ENCODE measurements around the gene FAM171A2. TPM values are rescaled to one million over a fixed set of nuclear protein-coding genes. Genes with fewer than 3 reads are reported as not detected.

FAM171A2 gene
- total and polyA plus RNA-seq, 2 of the 8 experiments (the other 6 are each of a cell fraction or from before 2014, with no cell fraction given): 21.9 to 24.1 TPM

DNA sequence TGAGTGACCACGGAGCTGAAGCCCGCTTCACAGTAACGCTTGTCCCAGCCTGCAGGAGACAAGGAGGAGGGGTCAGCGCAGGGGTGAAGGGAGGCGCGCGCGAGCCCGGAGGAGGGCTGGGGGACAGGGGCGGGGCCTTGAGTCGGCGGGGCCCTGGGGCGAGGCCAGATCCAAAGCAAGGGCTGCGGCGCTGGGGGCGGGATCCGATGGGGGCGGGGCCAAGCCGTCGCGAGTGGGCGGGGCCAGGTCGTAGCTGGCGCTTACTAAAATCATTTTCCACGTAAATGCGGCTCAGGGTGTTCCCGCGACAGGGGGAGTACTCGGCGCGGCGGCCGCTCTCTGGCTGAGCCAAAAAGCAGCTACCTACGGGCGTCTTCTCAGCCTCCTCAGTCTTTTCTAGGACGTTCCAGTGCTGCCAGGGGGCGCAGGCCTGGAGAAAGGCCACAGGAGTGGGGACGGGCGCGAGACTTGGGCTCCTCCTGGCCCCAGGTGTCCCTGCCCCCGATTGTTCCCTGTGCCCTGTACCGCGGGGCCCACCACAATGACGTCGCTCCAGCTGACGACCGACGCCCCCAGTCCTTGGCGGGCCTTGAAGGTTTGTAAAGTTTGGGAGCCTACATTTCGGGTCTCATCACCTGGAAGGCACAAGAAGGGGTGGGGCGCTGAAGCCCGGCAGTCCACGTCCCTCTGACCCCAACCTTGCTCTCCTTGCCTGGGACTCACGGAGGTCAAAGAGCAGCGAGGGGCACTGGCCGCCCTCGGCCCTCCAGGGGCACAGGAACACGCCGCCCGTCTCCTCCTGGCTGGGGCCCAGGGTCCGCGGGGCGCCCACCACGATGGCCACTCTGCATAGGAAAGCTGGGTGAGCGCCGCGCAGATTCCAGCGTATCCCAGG is 21.9 kb upstream of the FAM171A2 start:
- H3K4me1 ChIP-seq (replicated peaks in 1 of 4; ENCODE audit: control insufficient read depth in 3 of 4, insufficient read depth in 4 of 4, low read length in 3 of 4): peaks cover 3 to 21% (median 7%) of the 10 kb centered on the region in 4 experiments; a peak in 6 of 7 replicates
- H3K23ac ChIP-seq (ENCODE audit: insufficient read length): no peak overlapping the region
- peak overlapping the region; percentile 85 for H2AFZ ChIP-seq (ENCODE audit: low read length)
- H2BK20ac ChIP-seq (ENCODE audit: low read length): no peak overlapping the region
- H3K18ac ChIP-seq (ENCODE audit: extremely low read depth, low read length): peak overlapping the region; percentile 93
- H3K79me1 ChIP-seq (ENCODE audit: low read depth, low read length): no peaks in the 10 kb centered on the region
- peaks cover 10 to 34% (median 31%) of the 10 kb centered on the region in 4 experiments for H3K27me3 ChIP-seq (replicated peaks in 1 of 4; ENCODE audit: control insufficient read depth in 3 of 4, extremely low read depth in 1 of 4, insufficient read depth in 3 of 4, low read length in 3 of 4)
- H3K23me2 ChIP-seq (ENCODE audit: low read depth, low read length): peaks cover 12% of the 10 kb centered on the region; the same call in 1 of the 2 replicates
- no peak overlapping the region for H3K14ac ChIP-seq (ENCODE audit: insufficient read length)
- no peaks in the 10 kb centered on the region for H3K79me2 ChIP-seq (ENCODE audit: control insufficient read depth in 1 of 2, insufficient read depth in 2 of 2, low read length in 2 of 2)
- H3K36me3 ChIP-seq (ENCODE audit: control insufficient read depth in 2 of 4, insufficient read depth in 4 of 4, low read length in 3 of 4): no peaks in the 10 kb centered on the region
- H2AK5ac ChIP-seq (ENCODE audit: low read depth, low read length): no peak overlapping the region
- peak overlapping the region; percentile 80; the same call in 1 of the 2 replicates for H4K8ac ChIP-seq (ENCODE audit: extremely low read depth, insufficient read depth, low read length)
- H2BK15ac ChIP-seq (ENCODE audit: low read length): peak overlapping the region; percentile 46; the same call in 1 of the 2 replicates
- ChIA-PET POLR2A (ENCODE audit: partially characterized antibody) (interaction anchor here (0.7 to 2.2 kb wide), 6 partner anchors 10 to 77 kb away, joined by 3 to 10 read pairs (median 3); partner anchors contain the start of gene RUNDC3A), CTCF (ENCODE audit: partially characterized antibody) (interaction anchor here (0.6 to 3.0 kb wide), 10 partner anchors 10 to 149 kb away, joined by 3 to 24 read pairs (median 4); no protein-coding TSS in a partner anchor)
- no peak overlapping the region for H4K5ac ChIP-seq (ENCODE audit: insufficient read length, low read depth, low read length)
- H3K4me3 ChIP-seq (ENCODE audit: extremely low read depth in 1 of 4, insufficient read depth in 2 of 4, low read depth in 3 of 4, low read length in 4 of 4): peak overlapping the region; percentile 49 to 74 (median 66)
- peak overlapping the region; percentile 84 to 96 for H3K4me2 ChIP-seq (ENCODE audit: insufficient read depth in 1 of 2, low read depth in 2 of 2, low read length in 2 of 2)
- DNase-seq (ENCODE audit: low read depth in 1 of 2, low spot score in 2 of 2) (peak; percentile 75 to 95), FAIRE-seq (no peak)
- H2BK120ac ChIP-seq (replicated peaks; ENCODE audit: low read depth, low read length): no peak overlapping the region
- WGBS, 2 experiments (ENCODE audit: extremely low coverage in 1 of 2, insufficient coverage in 1 of 2, insufficient read length in 1 of 2, insufficient replicate concordance in 2 of 2, low coverage in 1 of 2, low lambda C conversion rate in 2 of 2, missing lambda C conversion rate in 1 of 2): 5% methylated on average over 41 of the region's 68 CpGs; no CpG with 5 or more reads in 1 of the 2 experiments
- no peak overlapping the region for H3K56ac ChIP-seq (replicated peaks; ENCODE audit: insufficient read length, low read depth, low read length)
- H3K27ac ChIP-seq (ENCODE audit: low read depth, low read length): no peak overlapping the region
- H3K9me3 ChIP-seq (ENCODE audit: insufficient read depth in 2 of 2, low read depth in 1 of 2, low read length in 1 of 2): no peaks in the 10 kb centered on the region
- H2BK12ac ChIP-seq (ENCODE audit: low read depth, low read length): peak overlapping the region; percentile 75; the same call in 1 of the 2 replicates
- peak overlapping the region; percentile 35; the same call in 1 of the 2 replicates for H2BK5ac ChIP-seq (ENCODE audit: low read depth, low read length)
- H3K9ac ChIP-seq (replicated peaks in 1 of 4; ENCODE audit: extremely low read depth in 1 of 4, low read depth in 3 of 4, low read length in 3 of 4): peak overlapping the region in 1 of 4 experiments; percentile 37; a peak in 2 of 7 replicates
- H4K91ac ChIP-seq (replicated peaks; ENCODE audit: insufficient read length, low read length): peak overlapping the region; percentile 37
- H4K20me1 ChIP-seq (replicated peaks in 1 of 2; ENCODE audit: control insufficient read depth in 1 of 2, insufficient read depth in 2 of 2, low read length in 2 of 2): peaks cover 0 to 4% of the 10 kb centered on the region in 2 experiments
- H3K4ac ChIP-seq (replicated peaks; ENCODE audit: insufficient read length, low read depth, low read length): no peak overlapping the region
- TF ChIP-seq, protein P1, sequence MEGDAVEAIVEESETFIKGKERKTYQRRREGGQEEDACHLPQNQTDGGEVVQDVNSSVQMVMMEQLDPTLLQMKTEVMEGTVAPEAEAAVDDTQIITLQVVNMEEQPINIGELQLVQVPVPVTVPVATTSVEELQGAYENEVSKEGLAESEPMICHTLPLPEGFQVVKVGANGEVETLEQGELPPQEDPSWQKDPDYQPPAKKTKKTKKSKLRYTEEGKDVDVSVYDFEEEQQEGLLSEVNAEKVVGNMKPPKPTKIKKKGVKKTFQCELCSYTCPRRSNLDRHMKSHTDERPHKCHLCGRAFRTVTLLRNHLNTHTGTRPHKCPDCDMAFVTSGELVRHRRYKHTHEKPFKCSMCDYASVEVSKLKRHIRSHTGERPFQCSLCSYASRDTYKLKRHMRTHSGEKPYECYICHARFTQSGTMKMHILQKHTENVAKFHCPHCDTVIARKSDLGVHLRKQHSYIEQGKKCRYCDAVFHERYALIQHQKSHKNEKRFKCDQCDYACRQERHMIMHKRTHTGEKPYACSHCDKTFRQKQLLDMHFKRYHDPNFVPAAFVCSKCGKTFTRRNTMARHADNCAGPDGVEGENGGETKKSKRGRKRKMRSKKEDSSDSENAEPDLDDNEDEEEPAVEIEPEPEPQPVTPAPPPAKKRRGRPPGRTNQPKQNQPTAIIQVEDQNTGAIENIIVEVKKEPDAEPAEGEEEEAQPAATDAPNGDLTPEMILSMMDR (IDR thresholded peaks at IDR 0.05; ENCODE audit: control extremely low read depth in 1 of 3, insufficient read depth in 1 of 3, low read depth in 1 of 3, low read length in 3 of 3): peak; percentile 13 to 33 (median 16)
- 0 out of 2 replicates have a peak, but pooled peaks have one; percentile 46 for TF ChIP-seq PHF8 (conservative IDR thresholded peaks at IDR 0.05; ENCODE audit: low read depth, low read length)
- TF ChIP-seq ASH2L (IDR thresholded peaks at IDR 0.05; ENCODE audit: low read length): peak; percentile 41
- peak; percentile 55 for TF ChIP-seq CREB1 (IDR thresholded peaks at IDR 0.05)
- 0 out of 2 replicates have a peak, but pooled peaks have one; percentile 6 for TF ChIP-seq POLR2AphosphoS5 (IDR thresholded peaks at IDR 0.05; ENCODE audit: low read depth, low read length)
- no peak for TF ChIP-seq SUZ12 (IDR thresholded peaks at IDR 0.05; ENCODE audit: low read length)
- no peak for TF ChIP-seq CTBP2 (IDR thresholded peaks at IDR 0.05; ENCODE audit: borderline replicate concordance, insufficient read depth, insufficient read length, low read length)

Data from H1 (cell line).